Astrocyte (in vitro differentiated cells and primary cell): Measurements from ENCODE around the gene TMEM119. TPM values are rescaled to one million over a fixed set of nuclear protein-coding genes. Genes with fewer than 3 reads are reported as not detected.
A peak's percentile ranks its signal among the peaks of the same experiment; 100 is the strongest.

ENCODE experiments used
- DNase-seq: peaks from one replicate; pipeline ENCODE4 v3.0.0-alpha.2; 2010; ENCODE audit warnings: low read depth
- FAIRE-seq: peaks from 2 replicates; lab custom pipeline; 2011; peaks lifted over from hg19 to GRCh38; lab: Jason Lieb, UNC
- H2AFZ ChIP-seq: 2 replicates; pipeline ENCODE4 v1.6.0; 2012; ENCODE audit warnings: low read depth, low read length, inconsistent platforms
- H3K27ac ChIP-seq: 2 replicates; pipeline ENCODE4 v1.5.1; 2011; ENCODE audit warnings: low read depth, low read length, inconsistent platforms
- H3K27me3 ChIP-seq: 2 replicates; pipeline ENCODE4 v1.6.0; 2011; ENCODE audit warnings: low read length, inconsistent platforms; ENCODE audit not compliant: insufficient read depth
- H3K36me3 ChIP-seq: 2 replicates; pipeline ENCODE4 v1.5.1; 2011; ENCODE audit warnings: low read length, inconsistent platforms; ENCODE audit not compliant: insufficient read depth
- H3K4me1 ChIP-seq: 2 replicates; pipeline ENCODE4 v1.5.1; 2011; ENCODE audit warnings: low read length, inconsistent platforms; ENCODE audit not compliant: insufficient read depth
- H3K4me2 ChIP-seq: 2 replicates; pipeline ENCODE4 v1.6.0; 2012; ENCODE audit warnings: low read length, inconsistent platforms
- H3K4me3 ChIP-seq: 2 replicates; pipeline ENCODE4 v1.5.1; 2011; ENCODE audit warnings: low read depth, mild to moderate bottlenecking, low read length, inconsistent platforms; ENCODE audit not compliant: insufficient read depth
- H3K79me2 ChIP-seq: 2 replicates; pipeline ENCODE4 v1.6.0; 2012; ENCODE audit warnings: mild to moderate bottlenecking, low read length, inconsistent platforms; ENCODE audit not compliant: insufficient read depth
- H3K9ac ChIP-seq: 2 replicates; pipeline ENCODE4 v1.6.0; 2012; ENCODE audit warnings: mild to moderate bottlenecking, low read length, inconsistent platforms
- H3K9me3 ChIP-seq: 2 replicates; pipeline ENCODE4 v1.5.1; 2012; ENCODE audit warnings: low read depth, mild to moderate bottlenecking, low read length, inconsistent platforms; ENCODE audit not compliant: insufficient read depth
- H4K20me1 ChIP-seq: 2 replicates; pipeline ENCODE4 v1.6.0; 2012; ENCODE audit warnings: low read length, inconsistent platforms; ENCODE audit not compliant: insufficient read depth
- H3K27ac Mint-ChIP-seq: one replicate; pipeline ENCODE4 v1.8.0; 2021; ENCODE audit warnings: mild to moderate bottlenecking, mixed read lengths; ENCODE audit not compliant: unreplicated experiment
- H3K27me3 Mint-ChIP-seq: one replicate; pipeline ENCODE4 v1.8.0; 2021; ENCODE audit warnings: low read depth, mixed read lengths; ENCODE audit not compliant: unreplicated experiment
- H3K36me3 Mint-ChIP-seq: one replicate; pipeline ENCODE4 v1.8.0; 2021; ENCODE audit warnings: low read depth, mixed read lengths; ENCODE audit not compliant: unreplicated experiment
- H3K4me1 Mint-ChIP-seq: one replicate; pipeline ENCODE4 v1.8.0; 2021; ENCODE audit warnings: low read depth, mixed read lengths; ENCODE audit not compliant: unreplicated experiment
- H3K4me3 Mint-ChIP-seq: one replicate; pipeline ENCODE4 v1.8.0; 2021; ENCODE audit warnings: mild to moderate bottlenecking, moderate library complexity, mixed read lengths; ENCODE audit not compliant: unreplicated experiment
- H3K9me3 Mint-ChIP-seq: one replicate; pipeline ENCODE4 v1.8.0; 2021; ENCODE audit warnings: mild to moderate bottlenecking, mixed read lengths; ENCODE audit not compliant: unreplicated experiment
- CTCF ChIP-seq: IDR thresholded peaks from 2 replicates; pipeline ENCODE4 v1.5.1; 2011; ENCODE audit warnings: low read depth, mild to moderate bottlenecking, inconsistent platforms, low read length, moderate library complexity; ENCODE audit not compliant: insufficient read depth
- EZH2 ChIP-seq: IDR thresholded peaks from 2 replicates; pipeline ENCODE4 v1.6.1; 2012; ENCODE audit warnings: mild to moderate bottlenecking, low read length, inconsistent platforms; ENCODE audit not compliant: insufficient read depth
- total RNA-seq: library from RNA; stranded (reverse); gene quantifications from 2 replicates; pipeline ENCODE4 v1.2.1, GENCODE V29; 2021

Gene TMEM119
- total RNA-seq, 1 donor from 2014 or later, result 0.91 TPM

GRCh38 chr12:108561852-108562347 is 36.0 kb downstream of the TMEM119 start:
- Mint-ChIP-seq H3K36me3 (peaks cover 5% of the 10 kb centered on the region), H3K4me3 (peak overlapping the region; percentile 100), H3K27me3 (no peaks in the 10 kb centered on the region), H3K9me3 (no peaks in the 10 kb centered on the region), H3K4me1 (peaks cover 30% of the 10 kb centered on the region), H3K27ac (peak overlapping the region; percentile 100)
- no peak for TF ChIP-seq EZH2
- no peak for TF ChIP-seq CTCF
- Histone ChIP-seq H3K27me3 (no peaks in the 10 kb centered on the region), H3K36me3 (peaks cover 30% of the 10 kb centered on the region), H3K79me2 (peaks cover 59% of the 10 kb centered on the region), H2AFZ (peak overlapping the region; percentile 83), H3K9me3 (no peaks in the 10 kb centered on the region), H3K27ac (peak overlapping the region; percentile 98), H3K9ac (peak overlapping the region; percentile 99), H3K4me2 (peak overlapping the region; percentile 93), H3K4me3 (peak overlapping the region; percentile 94), H4K20me1 (peaks cover 40% of the 10 kb centered on the region), H3K4me1 (peaks cover 28% of the 10 kb centered on the region)
- no peak for DNase-seq
- FAIRE-seq, result no peak

- Mint-ChIP-seq H3K27ac (peak within 1 kb of the TSS; percentile 100), H3K9me3 (no peaks in the 10 kb centered on the region), H3K36me3 (peaks cover 5% of the 10 kb centered on the region), H3K4me1 (peaks cover 35% of the 10 kb centered on the region), H3K27me3 (no peaks in the 10 kb centered on the region), H3K4me3 (peak within 1 kb of the TSS; percentile 100)
- Histone ChIP-seq H2AFZ (peak within 1 kb of the TSS; percentile 83), H3K27me3 (no peaks in the 10 kb centered on the region), H3K79me2 (peaks cover 68% of the 10 kb centered on the region), H4K20me1 (peaks cover 49% of the 10 kb centered on the region), H3K9ac (peak within 1 kb of the TSS; percentile 99), H3K4me2 (peak within 1 kb of the TSS; percentile 93), H3K9me3 (no peaks in the 10 kb centered on the region), H3K36me3 (peaks cover 21% of the 10 kb centered on the region), H3K4me3 (peak within 1 kb of the TSS; percentile 94), H3K27ac (peak within 1 kb of the TSS; percentile 98), H3K4me1 (peaks cover 26% of the 10 kb centered on the region)
- no peak for FAIRE-seq
- DNase-seq, result peak; percentile 85
- TF ChIP-seq EZH2, result no peak
- no peak for TF ChIP-seq CTCF
These were observed 36.8 kb downstream of the TMEM119 start, which contains the start of gene SART3 for GRCh38 chr12:108560752-108561719. Gene SART3 (minus strand): TSS chr12:108561173. CDS start chr12:108561154, 19 bp downstream.
